GM03348 (cell line): ENCODE measurements around the gene CFAP46.
"Not testable (repeated sequence)": the region's sequence is repeated elsewhere in the genome, so short reads cannot be mapped to it uniquely, and the experiment has no call there.

Experiments
- DNase-seq: peaks from one replicate; pipeline ENCODE4 v3.0.0; 2012; ENCODE audit warnings: low spot score

CFAP46 gene

GRCh38 chr10:132788180-132788830 is 154.1 kb downstream of the CFAP46 start:
- DNase-seq, result peak; percentile 54

DNA sequence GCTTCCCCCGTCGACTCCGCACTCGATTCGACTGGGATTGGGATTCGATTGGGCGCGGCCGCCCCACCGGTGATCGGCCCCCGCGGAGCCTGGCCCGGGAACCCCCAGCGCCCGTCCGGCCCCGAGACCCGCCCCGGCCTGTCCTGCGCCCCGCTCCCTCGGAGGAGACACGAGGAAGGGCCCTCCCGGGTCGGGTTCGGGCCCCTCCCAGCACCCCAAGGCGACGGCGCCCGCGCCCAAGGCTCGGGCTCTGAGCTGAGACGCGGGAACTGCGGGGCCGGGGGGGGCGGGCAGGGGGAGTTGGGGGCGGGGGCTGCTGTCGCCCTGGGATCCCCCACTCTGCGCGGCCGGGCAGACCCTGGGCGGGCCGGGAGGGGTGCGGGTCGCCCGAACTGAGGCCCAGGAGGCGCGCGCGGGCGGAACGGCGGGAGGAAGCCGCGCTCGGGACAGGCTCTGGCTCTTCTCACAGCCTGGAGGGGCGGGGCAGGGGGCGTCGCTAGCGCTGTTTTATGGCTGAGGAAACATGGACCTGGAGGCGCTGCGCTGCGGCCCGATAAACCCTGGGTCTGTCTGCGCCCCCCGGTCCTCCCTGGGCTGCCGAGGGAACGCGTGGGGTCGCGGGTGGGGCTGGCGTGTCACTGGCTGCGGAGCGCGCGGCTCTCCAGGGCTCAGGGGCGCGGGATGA is 154.7 kb downstream of the CFAP46 start:
- no peak for DNase-seq

DNA sequence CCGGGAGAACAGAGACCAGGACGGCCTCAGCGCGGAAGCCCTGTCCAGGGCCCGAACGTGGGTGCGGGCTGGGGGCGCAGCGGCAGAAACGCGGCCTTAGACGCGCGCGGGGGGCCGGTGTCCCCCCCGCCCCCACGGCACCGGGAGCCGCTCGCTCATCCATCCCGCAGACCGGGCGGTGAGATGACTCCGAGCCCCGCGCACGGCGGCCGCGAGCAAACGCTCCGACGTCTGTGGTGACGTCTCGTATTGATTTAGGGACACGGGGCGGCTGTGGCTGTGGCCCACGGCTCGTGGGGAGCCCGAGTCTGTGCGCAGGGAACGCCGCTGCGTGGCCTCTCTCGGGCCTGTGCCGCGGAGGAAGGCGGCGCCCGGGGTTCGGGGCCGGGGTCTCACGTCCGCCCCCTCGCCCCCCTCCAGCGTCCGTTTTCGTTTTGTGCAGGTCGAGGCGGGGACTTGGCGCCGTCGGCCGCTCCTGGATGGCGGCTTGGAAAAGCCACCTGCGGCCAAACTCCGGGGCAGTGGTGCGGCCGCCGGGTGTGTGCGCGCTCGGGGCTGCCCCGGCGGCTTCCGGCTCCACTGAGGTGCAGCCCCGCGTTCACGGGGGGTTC is 155.4 kb downstream of the CFAP46 start:
- no peak for DNase-seq

DNA sequence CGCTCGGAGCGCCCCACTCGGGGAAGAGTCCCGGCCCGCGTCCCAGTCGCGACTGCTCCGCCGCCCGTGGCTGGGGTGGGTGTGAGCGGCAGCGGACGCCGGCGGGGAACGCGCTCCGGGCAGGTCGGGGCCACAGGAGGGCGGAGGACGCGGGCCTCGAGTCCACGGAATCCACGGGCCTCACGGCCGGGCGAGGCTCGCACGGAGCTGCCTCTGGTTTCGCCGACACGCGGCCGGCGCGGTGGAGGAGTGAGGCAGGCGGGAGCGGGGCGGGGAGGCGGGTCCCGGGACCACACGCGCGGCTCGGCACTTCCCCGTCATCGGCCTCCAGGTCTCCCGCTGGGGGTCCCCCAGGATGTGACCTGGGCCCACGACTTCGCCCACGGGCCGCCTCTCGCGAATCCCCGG is 155.9 kb downstream of the CFAP46 start:
- DNase-seq, result peak; percentile 39

DNA sequence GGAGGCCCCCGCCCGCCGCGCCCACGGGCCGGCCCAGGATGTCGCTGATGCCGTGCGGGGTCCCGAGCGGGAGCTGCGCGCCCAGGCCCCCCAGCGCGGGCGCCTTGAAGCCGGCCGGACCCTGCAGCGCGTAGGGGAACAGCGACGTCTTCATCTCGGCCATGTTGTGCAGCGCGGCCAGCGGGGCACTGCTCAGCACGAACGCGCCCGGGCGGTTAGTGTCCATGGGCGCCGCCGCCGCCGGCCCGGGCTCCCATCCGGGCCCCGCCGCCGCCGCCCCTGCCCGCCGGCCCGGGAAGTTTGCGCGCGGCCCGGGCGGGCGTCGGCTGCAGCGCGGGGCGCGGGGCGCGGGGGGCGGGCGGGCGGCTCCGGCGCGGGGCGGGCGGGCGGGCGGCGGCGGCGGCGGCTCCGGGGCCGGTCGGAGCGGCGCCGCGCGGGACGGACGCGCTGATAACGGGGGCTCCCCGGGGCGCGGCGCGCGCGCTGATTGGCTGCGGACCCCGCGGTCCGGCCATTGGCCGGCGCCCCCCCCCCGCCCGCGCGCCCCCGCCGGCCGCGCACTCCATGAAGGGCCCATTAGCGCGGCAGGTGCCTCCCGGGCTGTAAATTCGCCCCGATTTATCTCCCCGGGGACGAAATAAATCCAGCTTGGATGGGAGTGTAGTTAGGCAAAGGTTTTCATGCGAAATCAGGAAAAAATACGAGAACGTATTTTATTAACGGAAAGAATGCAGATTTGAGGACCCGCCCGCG is 156.5 kb downstream of the CFAP46 start, which contains the start of gene NKX6-2:
TSS of gene NKX6-2 (minus strand) at position 425 of the 753 bp plus-strand sequence. CDS start at position 226, 199 bp downstream.
- DNase-seq, result peak; percentile 41

DNA sequence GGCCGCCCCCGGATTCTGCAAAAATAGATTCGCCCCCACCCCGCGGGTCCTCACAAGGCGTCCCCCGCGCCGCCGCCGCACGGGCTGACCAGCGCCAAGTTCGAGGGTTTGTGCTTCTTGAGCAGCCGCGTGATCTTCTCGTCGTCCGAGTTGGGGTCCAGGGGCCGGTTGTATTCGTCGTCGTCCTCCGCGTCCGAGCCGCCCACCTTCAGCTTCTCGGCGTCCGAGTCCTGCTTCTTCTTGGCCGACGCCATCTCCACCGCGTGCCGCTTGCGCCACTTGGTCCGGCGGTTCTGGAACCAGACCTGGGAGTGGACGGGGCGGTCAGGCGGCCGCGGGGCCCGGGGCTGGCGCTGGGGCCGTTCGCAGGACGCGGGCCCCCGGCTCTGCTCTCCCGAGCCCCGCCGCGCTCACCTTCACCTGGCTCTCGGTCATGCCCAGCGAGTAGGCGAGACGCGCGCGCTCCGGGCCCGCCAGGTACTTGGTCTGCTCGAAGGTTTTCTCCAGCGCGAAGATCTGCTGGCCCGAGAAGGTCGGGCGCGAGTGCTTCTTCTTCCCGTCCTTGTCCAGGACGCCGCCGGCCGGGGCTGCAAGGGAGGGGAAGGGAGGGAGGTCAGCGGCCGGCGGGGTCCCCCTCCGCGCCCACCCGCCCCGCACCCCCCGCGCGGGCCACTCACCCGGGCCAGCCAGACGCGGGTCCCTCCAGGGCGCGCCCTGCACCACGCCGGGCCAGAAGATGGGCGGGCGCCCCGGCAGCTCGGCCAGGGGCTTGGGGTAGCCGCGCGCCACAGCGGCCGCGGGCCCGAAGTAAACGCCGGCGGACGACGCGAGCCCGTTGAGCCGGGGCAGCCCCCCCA is 157.3 kb downstream of the CFAP46 start:
- DNase-seq, result no peak

- DNase-seq, result no peak
These were observed 158.2 kb downstream of the CFAP46 start for GRCh38 chr10:132783940-132784865.

- DNase-seq, result no peak
These were observed 159.0 kb downstream of the CFAP46 start for GRCh38 chr10:132783165-132783939.

DNA sequence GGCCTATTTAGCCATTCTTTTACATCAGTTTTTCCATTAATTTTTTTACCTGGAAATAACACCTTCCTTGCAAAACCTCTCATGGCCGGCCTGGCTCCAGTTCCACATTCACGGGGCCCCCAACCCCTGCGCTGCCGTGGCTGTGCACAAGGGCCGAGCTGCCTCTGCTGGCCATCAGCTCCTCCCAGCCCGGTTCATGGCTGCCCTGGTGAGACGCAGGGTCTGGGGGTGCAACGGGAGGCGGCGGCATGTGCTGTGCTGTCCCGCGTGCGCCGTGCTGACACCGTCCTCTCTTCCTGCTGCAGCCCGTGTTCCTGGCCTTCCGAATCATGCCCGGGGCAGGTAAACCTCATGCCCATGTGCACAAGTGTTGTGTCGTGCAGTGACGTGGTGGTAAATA is 160.8 kb downstream of the CFAP46 start:
- DNase-seq, result no peak

- no peak for DNase-seq
These were observed 162.0 kb downstream of the CFAP46 start for GRCh38 chr10:132780356-132780755.

GRCh38 chr10:132779549-132780294 is 162.6 kb downstream of the CFAP46 start:
- no peak for DNase-seq

DNA sequence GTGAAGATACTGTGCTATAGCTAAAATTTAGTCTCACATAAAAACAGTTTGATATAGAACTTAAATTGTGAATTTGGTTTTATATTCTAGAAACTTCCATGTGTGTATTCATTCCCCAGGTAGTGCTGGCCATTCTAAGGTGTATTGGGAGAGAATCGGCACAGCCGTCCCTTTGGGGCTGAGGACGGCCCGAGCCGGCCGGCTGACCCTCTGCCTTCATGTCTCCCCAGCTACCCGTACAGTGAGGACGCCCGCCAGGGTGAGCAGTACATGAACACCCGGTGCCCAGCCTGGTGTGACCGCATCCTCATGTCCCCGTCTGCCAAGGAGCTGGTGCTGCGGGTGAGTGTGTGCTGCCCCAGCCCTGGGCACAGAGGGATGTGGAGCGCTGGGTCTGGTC is 164.9 kb downstream of the CFAP46 start:
- no peak for DNase-seq

DNA sequence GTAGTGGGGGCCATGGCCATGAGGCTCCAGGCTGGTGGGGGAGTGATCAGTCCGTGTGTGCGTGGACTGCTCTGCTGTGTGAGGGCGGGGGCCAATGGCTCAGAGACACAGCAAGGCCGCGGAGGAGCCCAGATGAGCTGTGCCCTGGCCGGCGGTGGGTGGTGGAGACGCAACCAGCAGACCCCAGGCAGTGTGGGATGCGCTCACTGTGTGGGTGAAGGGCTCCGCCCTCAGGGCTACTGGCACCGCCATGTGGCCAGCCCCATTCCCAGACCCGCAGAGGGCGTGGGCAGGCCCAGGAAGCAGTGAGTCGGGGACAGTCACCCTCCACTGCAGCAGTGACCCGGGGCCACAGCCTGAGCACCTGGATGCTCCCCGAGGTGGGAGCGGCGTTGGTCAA is 165.5 kb downstream of the CFAP46 start:
- DNase-seq, result no peak

GRCh38 chr10:132776186-132776585 is 166.2 kb downstream of the CFAP46 start:
- no peak for DNase-seq

GRCh38 chr10:132774902-132775863 is 167.2 kb downstream of the CFAP46 start:
- no peak for DNase-seq

DNA sequence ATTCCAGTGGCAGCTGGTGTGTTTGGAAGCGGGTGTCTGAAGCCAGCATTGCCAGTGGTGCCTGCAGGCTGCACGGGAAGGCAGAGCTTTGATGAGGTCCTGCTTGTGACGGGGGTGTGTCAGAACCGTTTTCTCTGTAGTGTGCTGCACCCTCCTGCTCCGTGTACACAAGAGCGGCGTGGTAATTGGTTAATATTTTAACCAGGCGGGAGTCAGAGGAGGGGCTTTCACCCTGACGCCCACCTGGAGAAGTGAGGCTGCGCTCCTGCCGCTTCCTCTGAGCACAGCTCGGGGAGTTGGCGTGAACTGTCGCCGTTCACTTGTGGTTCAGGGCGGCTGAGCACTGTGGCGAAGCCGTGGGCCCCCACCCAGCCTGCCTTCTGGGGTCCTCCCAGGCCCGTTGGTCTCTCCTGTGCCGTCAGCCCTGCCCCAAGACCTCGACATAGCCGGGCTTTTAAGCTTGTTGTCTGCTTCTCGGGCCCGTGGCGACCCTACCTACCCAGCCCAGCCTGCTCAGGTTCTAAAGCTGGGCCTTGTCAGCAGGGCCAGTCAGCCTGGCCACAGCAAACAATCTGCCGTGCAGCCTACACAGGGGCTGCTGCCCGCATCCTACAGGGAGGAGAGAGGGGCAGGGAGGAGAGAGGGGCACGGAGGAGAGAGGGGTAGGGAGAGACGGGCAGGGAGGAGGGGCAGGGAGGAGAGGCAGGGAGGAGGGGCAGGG is 168.0 kb downstream of the CFAP46 start:
- no peak for DNase-seq

- not testable (repeated sequence) for DNase-seq
These were observed 169.6 kb downstream of the CFAP46 start for GRCh38 chr10:132772816-132773215.
